GM18511 (cell line): ENCODE data around the gene DSTN.

ENCODE experiments used
- ATAC-seq: cut with Tn5 transposase; IDR thresholded peaks from one replicate; pipeline ENCODE4 v1.9.1; 2021; ENCODE audit warnings: mild to moderate bottlenecking, moderate library complexity; ENCODE audit not compliant: unreplicated experiment

DSTN gene

GRCh38 chr20:17622851-17623508, 53.1 kb downstream of the DSTN start:
- no peak for ATAC-seq

- ATAC-seq = no peak
Measured at GRCh38 chr20:17624070-17624469, 54.2 kb downstream of the DSTN start.

GRCh38 chr20:17624551-17625245, 54.8 kb downstream of the DSTN start:
- no peak for ATAC-seq

- ATAC-seq = no peak
Measured at GRCh38 chr20:17625246-17626051, 55.6 kb downstream of the DSTN start.

GRCh38 chr20:17626217-17627007, 56.5 kb downstream of the DSTN start:
- ATAC-seq = no peak

- no peak for ATAC-seq
Measured at GRCh38 chr20:17627101-17627955, 57.5 kb downstream of the DSTN start.

GRCh38 chr20:17628101-17628841, 58.4 kb downstream of the DSTN start:
- no peak for ATAC-seq

- ATAC-seq = no peak
Measured at GRCh38 chr20:17629025-17629424, 59.1 kb downstream of the DSTN start.

- ATAC-seq = no peak
Measured at GRCh38 chr20:17629678-17630089, 59.8 kb downstream of the DSTN start.

GRCh38 chr20:17630151-17630805, 60.4 kb downstream of the DSTN start:
- no peak for ATAC-seq

- ATAC-seq = no peak
Measured at GRCh38 chr20:17630806-17631195, 60.9 kb downstream of the DSTN start.

GRCh38 chr20:17631576-17632319, 61.9 kb downstream of the DSTN start:
- ATAC-seq = no peak

GRCh38 chr20:17633221-17633849, 63.5 kb downstream of the DSTN start:
- ATAC-seq = no peak

GRCh38 chr20:17633850-17634500, 64.1 kb downstream of the DSTN start:
- no peak for ATAC-seq

GRCh38 chr20:17634661-17635331, 64.9 kb downstream of the DSTN start:
- ATAC-seq = no peak

- ATAC-seq = no peak
Measured at GRCh38 chr20:17635332-17636244, 65.7 kb downstream of the DSTN start.
